ENCODE data around the gene ACOX1.

DNA sequence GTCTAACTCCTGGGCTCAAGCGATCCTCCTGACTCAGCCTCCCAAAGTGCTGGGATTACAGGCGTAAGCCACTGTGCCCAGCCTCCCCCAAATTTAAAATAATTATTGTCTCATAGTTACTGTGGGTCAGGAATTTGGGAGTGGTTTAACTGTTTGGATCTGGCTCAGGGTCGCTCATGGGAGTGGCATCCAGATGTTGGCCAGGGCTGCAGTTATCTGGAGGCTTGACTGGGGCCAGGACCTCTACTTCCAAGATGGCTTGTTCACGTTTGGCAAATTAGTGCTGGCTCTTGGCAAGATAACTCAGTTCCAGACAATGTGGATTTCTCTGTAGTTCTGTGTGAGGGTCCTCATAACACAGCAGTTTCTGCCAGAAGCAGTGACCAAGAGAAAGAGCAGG is 8.1 kb upstream of the ACOX1 start:
- no peak for TF ChIP-seq CTCF (conservative IDR thresholded peaks at IDR 0.05; ENCODE audit: low read length)
- TF ChIP-seq EZH2phosphoT487 (IDR thresholded peaks at IDR 0.05; ENCODE audit: borderline replicate concordance): no peak
